GM18526 (cell line): ENCODE data around the gene PDPR.

Experiments used
- POLR2A ChIP-seq: IDR thresholded peaks from 3 replicates; pipeline ENCODE4 v1.6.1; 2011; ENCODE audit not compliant: insufficient read length; ENCODE audit errors: extremely low read depth

The PDPR gene

GRCh38 chr16:70113982-70114826 is at the start of gene PDPR:
Gene PDPR, plus strand, starts transcription at chr16:70114332. Its CDS starts 6,161 bp downstream, at chr16:70120493.
- peak; percentile 31 for TF ChIP-seq POLR2A

GRCh38 chr16:70065746-70066658 is 48.1 kb upstream of the PDPR start:
- peak; percentile 45 for TF ChIP-seq POLR2A

GRCh38 chr16:70151391-70151790 is 37.3 kb downstream of the PDPR start:
- TF ChIP-seq POLR2A, result no peak

GRCh38 chr16:70151941-70152509 is 37.9 kb downstream of the PDPR start:
- no peak for TF ChIP-seq POLR2A

GRCh38 chr16:70152578-70153302 is 38.6 kb downstream of the PDPR start:
- TF ChIP-seq POLR2A, result no peak

- TF ChIP-seq POLR2A, result no peak
These were observed 42.3 kb downstream of the PDPR start for GRCh38 chr16:70156207-70156978.

- TF ChIP-seq POLR2A, result no peak
These were observed 43.0 kb downstream of the PDPR start for GRCh38 chr16:70157105-70157476.

GRCh38 chr16:70157477-70158260 is 43.5 kb downstream of the PDPR start:
- TF ChIP-seq POLR2A, result no peak

- no peak for TF ChIP-seq POLR2A
These were observed 44.3 kb downstream of the PDPR start for GRCh38 chr16:70158261-70158939.

GRCh38 chr16:70159355-70160348 is 45.5 kb downstream of the PDPR start:
- TF ChIP-seq POLR2A, result no peak

- TF ChIP-seq POLR2A, result no peak
These were observed 46.3 kb downstream of the PDPR start for GRCh38 chr16:70160388-70160787.

GRCh38 chr16:70160821-70161220 is 46.7 kb downstream of the PDPR start:
- TF ChIP-seq POLR2A, result no peak
